Parathyroid adenoma (tissue), 2 donors: ENCODE results near the gene PRKAG1.

Experiments used
- H2AFZ ChIP-seq: fragments of 300-600 bp; sonication (generic); one replicate; pipeline ENCODE4 v1.7.0; 2017; ENCODE audit warnings: antibody characterized with exemption, mild to moderate bottlenecking
- H3K27ac ChIP-seq: fragments of 300-600 bp; sonication (generic); one replicate; pipeline ENCODE4 v1.7.0; 2017
- H3K27me3 ChIP-seq: fragments of 300-600 bp; sonication (generic); one replicate; pipeline ENCODE4 v1.7.0; 2017; ENCODE audit warnings: low read length; ENCODE audit not compliant: control insufficient read depth, insufficient read depth
- H3K36me3 ChIP-seq: fragments of 300-600 bp; sonication (generic); one replicate; pipeline ENCODE4 v1.7.0; 2017; ENCODE audit warnings: low read length; ENCODE audit not compliant: control insufficient read depth, insufficient read depth
- H3K4me1 ChIP-seq: fragments of 300-600 bp; sonication (generic); one replicate; pipeline ENCODE4 v1.7.0; 2017; ENCODE audit warnings: control low read depth
- H3K4me2 ChIP-seq: fragments of 300-600 bp; sonication (generic); one replicate; pipeline ENCODE4 v1.7.0; 2017; ENCODE audit warnings: low read length
- H3K4me3 ChIP-seq: fragments of 300-600 bp; sonication (generic); one replicate; pipeline ENCODE4 v1.7.0; 2017; ENCODE audit warnings: low read depth, low read length
- H3K79me2 ChIP-seq: fragments of 300-600 bp; sonication (generic); one replicate; pipeline ENCODE4 v1.7.0; 2017; ENCODE audit warnings: control low read depth
- H3K9ac ChIP-seq: fragments of 300-600 bp; sonication (generic); one replicate; pipeline ENCODE4 v1.7.0; 2017; ENCODE audit warnings: mild to moderate bottlenecking
- H3K9me3 ChIP-seq: fragments of 300-600 bp; sonication (generic); one replicate; pipeline ENCODE4 v1.7.0; 2017; ENCODE audit warnings: low read length; ENCODE audit not compliant: control insufficient read depth
- CTCF ChIP-seq: fragments of 300-600 bp; sonication (generic); IDR thresholded peaks from one replicate; pipeline ENCODE4 v1.7.0; 2017; ENCODE audit warnings: antibody characterized with exemption, mild to moderate bottlenecking
- donor health status: primary hyperparathyroidism.

Gene PRKAG1

DNA sequence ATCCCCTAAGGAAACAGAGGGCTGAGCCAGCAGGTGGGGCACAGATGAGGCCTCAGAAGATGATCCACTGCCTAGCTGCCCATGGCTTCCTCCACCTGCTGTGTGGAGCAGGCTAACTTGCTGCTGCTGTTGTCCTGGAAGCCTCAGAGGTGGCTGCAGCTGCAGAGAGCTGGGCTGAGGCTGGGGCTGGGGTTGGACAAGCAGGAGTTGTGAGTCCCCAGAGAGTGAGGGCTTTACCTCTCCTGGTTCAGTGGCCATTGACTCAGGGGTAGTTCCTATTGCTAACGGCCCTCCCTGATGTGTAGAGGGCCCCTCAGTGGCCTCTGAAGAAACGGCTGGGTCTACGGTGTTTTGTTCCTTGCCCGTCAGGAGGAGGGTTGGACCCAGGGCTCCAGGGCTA is 13.7 kb upstream of the PRKAG1 start:
- Histone ChIP-seq H3K9me3 (no peaks in the 10 kb centered on the region), H3K4me3 (no peak overlapping the region), H3K79me2 (peaks cover 17% of the 10 kb centered on the region), H3K36me3 (no peaks in the 10 kb centered on the region), H3K4me2 (no peak overlapping the region), H3K27ac (no peak overlapping the region), H3K27me3 (no peaks in the 10 kb centered on the region), H3K9ac (no peak overlapping the region), H2AFZ (no peak overlapping the region), H3K4me1 (no peaks in the 10 kb centered on the region)
- no peak for TF ChIP-seq CTCF

- H2AFZ ChIP-seq = no peak overlapping the region
- no peaks in the 10 kb centered on the region for H3K4me1 ChIP-seq
- no peak for TF ChIP-seq CTCF
- H3K27me3 ChIP-seq = no peaks in the 10 kb centered on the region
- no peak overlapping the region for H3K9ac ChIP-seq
- H3K79me2 ChIP-seq = peaks cover 17% of the 10 kb centered on the region
- H3K4me3 ChIP-seq = no peak overlapping the region
- no peak overlapping the region for H3K27ac ChIP-seq
- H3K9me3 ChIP-seq = no peaks in the 10 kb centered on the region
- no peak overlapping the region for H3K4me2 ChIP-seq
- no peaks in the 10 kb centered on the region for H3K36me3 ChIP-seq
These were observed 13.1 kb upstream of the PRKAG1 start for GRCh38 chr12:49031573-49032161.

- Histone ChIP-seq H3K27me3 (no peaks in the 10 kb centered on the region), H3K36me3 (no peaks in the 10 kb centered on the region), H3K9ac (no peak overlapping the region)
These were observed 12.4 kb upstream of the PRKAG1 start for GRCh38 chr12:49030714-49031572.

GRCh38 chr12:49030119-49030518 is 11.5 kb upstream of the PRKAG1 start:
- no peak overlapping the region for H3K9ac ChIP-seq
- H3K4me2 ChIP-seq = no peak overlapping the region
- TF ChIP-seq CTCF = no peak
- no peaks in the 10 kb centered on the region for H3K27me3 ChIP-seq
- no peak overlapping the region for H3K4me3 ChIP-seq
- no peak overlapping the region for H3K27ac ChIP-seq
- H2AFZ ChIP-seq = no peak overlapping the region
- no peaks in the 10 kb centered on the region for H3K4me1 ChIP-seq
- H3K9me3 ChIP-seq = no peaks in the 10 kb centered on the region
- H3K79me2 ChIP-seq = peaks cover 17% of the 10 kb centered on the region
- no peaks in the 10 kb centered on the region for H3K36me3 ChIP-seq

More at GRCh38 chr12:49030714-49031572, 12.4 kb upstream of the PRKAG1 start:
- H3K79me2 ChIP-seq = peaks cover 17% of the 10 kb centered on the region
- no peaks in the 10 kb centered on the region for H3K4me1 ChIP-seq
- no peak overlapping the region for H3K27ac ChIP-seq
- no peak overlapping the region for H3K4me2 ChIP-seq
- H2AFZ ChIP-seq = no peak overlapping the region
- TF ChIP-seq CTCF = no peak
- H3K9me3 ChIP-seq = no peaks in the 10 kb centered on the region
- no peak overlapping the region for H3K4me3 ChIP-seq
